SK-N-SH (cell line): Measurements from ENCODE around the gene WWOX. TPM values are rescaled to one million over a fixed set of nuclear protein-coding genes. Genes with fewer than 3 reads are reported as not detected.

ENCODE experiments used
- CTCF ChIA-PET: fragments of 300-600, 350-600 bp; formaldehyde crosslinking; extraction: SDS; loops from one replicate; lab custom pipeline; 2021; lab: Yijun Ruan, JAX
- POLR2A ChIA-PET: fragments of 350-600 bp; sonication (Branson Sonifier 250); formaldehyde crosslinking; extraction: SDS; loops from one replicate; lab custom pipeline; 2020; ENCODE audit warnings: antibody characterized with exemption, inconsistent platforms; lab: Yijun Ruan, JAX
- DNase-seq: peaks from one replicate; pipeline ENCODE4 v3.0.0; 2012
- H2AFZ ChIP-seq: fragments of 200-600 bp; sonication (generic); 2 replicates; pipeline ENCODE4 v1.8.1; 2016; ENCODE audit warnings: antibody characterized with exemption, mild to moderate bottlenecking, low read depth
- H3F3A ChIP-seq: fragments of 200-600 bp; sonication (generic); replicated peaks from 2 replicates; pipeline ENCODE3; 2016; ENCODE audit warnings: antibody characterized with exemption, mild to moderate bottlenecking; ENCODE audit not compliant: insufficient read depth
- H3K27ac ChIP-seq, 2 experiments: fragments of 200-500 bp in 1 of 2; fragments of 200-600 bp in 1 of 2; sonication (Bioruptor generic) in 1 of 2; sonication (generic), shearing (Covaris generic) in 1 of 2; 2 replicates each; pipeline versions ENCODE4 v1.5.1 to v1.6.1; 2014 to 2016; ENCODE audit warnings: low read depth in 2 of 2, inconsistent platforms in 1 of 2, low read length in 1 of 2, mild to moderate bottlenecking in 1 of 2, mixed read lengths in 1 of 2
- H3K27me3 ChIP-seq: fragments of 200-600 bp; sonication (generic), shearing (Covaris generic); 2 replicates; pipeline ENCODE4 v1.6.1; 2016; ENCODE audit warnings: mixed run types; ENCODE audit not compliant: insufficient read depth
- H3K36me3 ChIP-seq, 2 experiments: fragments of 200-500 bp in 1 of 2; fragments of 200-600 bp in 1 of 2; sonication (Bioruptor generic) in 1 of 2; sonication (generic) in 1 of 2; replicated peaks in 1 of 2; 2 replicates each; pipeline versions ENCODE3 to v1.5.1; 2014 to 2016; ENCODE audit warnings: low read length in 1 of 2, mild to moderate bottlenecking in 1 of 2; ENCODE audit not compliant: insufficient read depth in 2 of 2, control insufficient read depth in 1 of 2
- H3K4me1 ChIP-seq, 2 experiments: fragments of 200-500 bp in 1 of 2; fragments of 200-600 bp in 1 of 2; sonication (Bioruptor generic) in 1 of 2; sonication (generic), shearing (Covaris generic) in 1 of 2; 2 replicates each; pipeline versions ENCODE4 v1.5.1 to v1.6.1; 2014 to 2016; ENCODE audit warnings: low read depth in 1 of 2, low read length in 1 of 2, mixed run types in 1 of 2; ENCODE audit not compliant: insufficient read depth in 2 of 2, control insufficient read depth in 1 of 2
- H3K4me2 ChIP-seq: fragments of 200-600 bp; sonication (generic), shearing (Covaris generic); 2 replicates; pipeline ENCODE4 v1.6.1; 2017; ENCODE audit warnings: mixed run types
- H3K4me3 ChIP-seq, 2 experiments: fragments of 200-500 bp in 1 of 2; fragments of 200-600 bp in 1 of 2; sonication (Bioruptor generic) in 1 of 2; sonication (generic), shearing (Covaris generic) in 1 of 2; 2 replicates each; pipeline versions ENCODE4 v1.5.1 to v1.8.1; 2014 to 2016; ENCODE audit warnings: low read depth in 2 of 2, inconsistent platforms in 1 of 2, low read length in 1 of 2, mild to moderate bottlenecking in 1 of 2, mixed read lengths in 1 of 2, moderate library complexity in 1 of 2
- H3K79me2 ChIP-seq: fragments of 200-600 bp; sonication (generic); 2 replicates; pipeline ENCODE4 v1.8.1; 2017; ENCODE audit warnings: mild to moderate bottlenecking; ENCODE audit not compliant: insufficient read depth
- H3K9ac ChIP-seq: fragments of 200-600 bp; sonication (generic); 2 replicates; pipeline ENCODE4 v1.6.1; 2017; ENCODE audit warnings: mixed run types
- H3K9me2 ChIP-seq: fragments of 200-600 bp; sonication (generic); 2 replicates; pipeline ENCODE4 v1.6.1; 2017; ENCODE audit warnings: mixed run types
- H3K9me3 ChIP-seq: fragments of 200-600 bp; sonication (generic); 2 replicates; pipeline ENCODE4 v1.6.1; 2017; ENCODE audit warnings: mixed run types, mild to moderate bottlenecking, moderate library complexity
- H4K20me1 ChIP-seq: fragments of 200-600 bp; sonication (generic); 2 replicates; pipeline ENCODE4 v1.6.1; 2017; ENCODE audit warnings: mild to moderate bottlenecking, mixed run types; ENCODE audit not compliant: insufficient read depth
- FOXJ3 ChIP-seq: sonication (generic); formaldehyde crosslinking; IDR thresholded peaks from 2 replicates; pipeline ENCODE4 v1.5.1; 2020; ENCODE audit warnings: mild to moderate bottlenecking, missing genetic modification reagents
- MEF2A ChIP-seq: IDR thresholded peaks from 2 replicates; pipeline ENCODE4 v1.4.0; 2012; ENCODE audit warnings: low read depth, borderline replicate concordance
- MXI1 ChIP-seq: IDR thresholded peaks from 2 replicates; pipeline ENCODE4 v1.6.1; 2012; ENCODE audit warnings: mild to moderate bottlenecking, low read depth, low read length, improper control_type of control experiment
- NFIC ChIP-seq: IDR thresholded peaks from 2 replicates; pipeline ENCODE4 v1.4.0; 2012; ENCODE audit warnings: borderline replicate concordance
- NRF1 ChIP-seq: IDR thresholded peaks from 2 replicates; pipeline ENCODE4 v1.6.1; 2012; ENCODE audit warnings: low read depth, mild to moderate bottlenecking, low read length
- RAD21 ChIP-seq: IDR thresholded peaks from 2 replicates; pipeline ENCODE4 v1.6.1; 2012; ENCODE audit warnings: mild to moderate bottlenecking, low read length
- RFX5 ChIP-seq: IDR thresholded peaks from 2 replicates; pipeline ENCODE4 v1.6.1; 2012; ENCODE audit warnings: mild to moderate bottlenecking, improper control_type of control experiment, low read length
- SIN3A ChIP-seq: IDR thresholded peaks from 2 replicates; pipeline ENCODE4 v1.6.1; 2012; ENCODE audit warnings: low read depth, mild to moderate bottlenecking, low read length, moderate library complexity, borderline replicate concordance
- SMC3 ChIP-seq: IDR thresholded peaks from 2 replicates; pipeline ENCODE4 v1.6.1; 2012; ENCODE audit warnings: low read depth, low read length, improper control_type of control experiment
- TAF1 ChIP-seq: IDR thresholded peaks from 2 replicates; pipeline ENCODE4 v1.6.1; 2012; ENCODE audit warnings: low read depth, mild to moderate bottlenecking, low read length, moderate library complexity, borderline replicate concordance
- TCF12 ChIP-seq: IDR thresholded peaks from 2 replicates; pipeline ENCODE4 v1.4.0; 2012
- YY1 ChIP-seq: IDR thresholded peaks from 2 replicates; pipeline ENCODE4 v1.4.0; 2012; ENCODE audit warnings: low read depth, mild to moderate bottlenecking
- WGBS: methylation state at CpG from one replicate; pipeline ENCODE4 v1.1.6; 2017; ENCODE audit warnings: low lambda C conversion rate; 5-methylcytosine and 5-hydroxymethylcytosine counted together
- polyA plus RNA-seq, 3 experiments: library from polyadenylated mRNA; depleted of rRNA; stranded (reverse); fragments of >200 nt; gene quantifications; 2 replicates each; pipeline ENCODE4 v1.2.3, GENCODE V29; 2012
- TF ChIP-seq, protein P1 (sequence below): IDR thresholded peaks from 2 replicates; pipeline ENCODE4 v1.4.0; 2012; ENCODE audit warnings: low read depth, borderline replicate concordance
- TF ChIP-seq, protein P2 (sequence below): IDR thresholded peaks from 2 replicates; pipeline ENCODE4 v1.6.1; 2012; ENCODE audit warnings: mild to moderate bottlenecking, low read depth, low read length, moderate library complexity
- TF ChIP-seq, protein P3 (sequence below): fragments of 150-350 bp; IDR thresholded peaks from 2 replicates; pipeline ENCODE4 v1.6.1; 2016; ENCODE audit warnings: mild to moderate bottlenecking, low read depth, low read length

WWOX gene
- polyA plus RNA-seq, 1 of the 3 experiments (the other 2 are of a cell fraction), result 10.8 TPM

DNA sequence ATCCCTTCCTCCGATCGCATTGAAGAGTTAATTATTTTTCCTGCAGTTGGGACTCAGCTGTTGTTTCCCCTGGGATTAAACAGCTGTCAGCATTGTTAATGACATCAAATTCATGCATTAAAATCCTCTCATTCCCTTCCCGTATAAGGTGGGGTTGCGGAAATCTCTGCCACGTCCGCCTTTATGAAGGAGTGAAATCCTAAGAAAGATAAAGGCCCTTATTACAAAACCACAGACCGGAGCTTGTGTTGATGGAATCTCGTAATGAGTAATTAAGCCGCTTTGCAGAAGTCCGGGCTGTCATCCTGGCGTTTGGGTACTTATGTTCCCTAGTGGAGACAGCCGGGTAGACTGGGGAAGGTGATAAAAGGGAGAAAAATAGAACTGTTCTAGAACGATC, 873.5 kb downstream of the WWOX start:
- Histone ChIP-seq H3K36me3 (no peaks in the 10 kb centered on the region), H3K27me3 (no peaks in the 10 kb centered on the region), H3F3A (no peaks in the 10 kb centered on the region)
- no peak for TF ChIP-seq RFX5
- no peak for TF ChIP-seq MEF2A
- no peak for TF ChIP-seq NRF1
- TF ChIP-seq, protein P1, sequence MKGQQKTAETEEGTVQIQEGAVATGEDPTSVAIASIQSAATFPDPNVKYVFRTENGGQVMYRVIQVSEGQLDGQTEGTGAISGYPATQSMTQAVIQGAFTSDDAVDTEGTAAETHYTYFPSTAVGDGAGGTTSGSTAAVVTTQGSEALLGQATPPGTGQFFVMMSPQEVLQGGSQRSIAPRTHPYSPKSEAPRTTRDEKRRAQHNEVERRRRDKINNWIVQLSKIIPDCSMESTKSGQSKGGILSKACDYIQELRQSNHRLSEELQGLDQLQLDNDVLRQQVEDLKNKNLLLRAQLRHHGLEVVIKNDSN, result no peak
- no peak for TF ChIP-seq RAD21
- TF ChIP-seq, protein P2, sequence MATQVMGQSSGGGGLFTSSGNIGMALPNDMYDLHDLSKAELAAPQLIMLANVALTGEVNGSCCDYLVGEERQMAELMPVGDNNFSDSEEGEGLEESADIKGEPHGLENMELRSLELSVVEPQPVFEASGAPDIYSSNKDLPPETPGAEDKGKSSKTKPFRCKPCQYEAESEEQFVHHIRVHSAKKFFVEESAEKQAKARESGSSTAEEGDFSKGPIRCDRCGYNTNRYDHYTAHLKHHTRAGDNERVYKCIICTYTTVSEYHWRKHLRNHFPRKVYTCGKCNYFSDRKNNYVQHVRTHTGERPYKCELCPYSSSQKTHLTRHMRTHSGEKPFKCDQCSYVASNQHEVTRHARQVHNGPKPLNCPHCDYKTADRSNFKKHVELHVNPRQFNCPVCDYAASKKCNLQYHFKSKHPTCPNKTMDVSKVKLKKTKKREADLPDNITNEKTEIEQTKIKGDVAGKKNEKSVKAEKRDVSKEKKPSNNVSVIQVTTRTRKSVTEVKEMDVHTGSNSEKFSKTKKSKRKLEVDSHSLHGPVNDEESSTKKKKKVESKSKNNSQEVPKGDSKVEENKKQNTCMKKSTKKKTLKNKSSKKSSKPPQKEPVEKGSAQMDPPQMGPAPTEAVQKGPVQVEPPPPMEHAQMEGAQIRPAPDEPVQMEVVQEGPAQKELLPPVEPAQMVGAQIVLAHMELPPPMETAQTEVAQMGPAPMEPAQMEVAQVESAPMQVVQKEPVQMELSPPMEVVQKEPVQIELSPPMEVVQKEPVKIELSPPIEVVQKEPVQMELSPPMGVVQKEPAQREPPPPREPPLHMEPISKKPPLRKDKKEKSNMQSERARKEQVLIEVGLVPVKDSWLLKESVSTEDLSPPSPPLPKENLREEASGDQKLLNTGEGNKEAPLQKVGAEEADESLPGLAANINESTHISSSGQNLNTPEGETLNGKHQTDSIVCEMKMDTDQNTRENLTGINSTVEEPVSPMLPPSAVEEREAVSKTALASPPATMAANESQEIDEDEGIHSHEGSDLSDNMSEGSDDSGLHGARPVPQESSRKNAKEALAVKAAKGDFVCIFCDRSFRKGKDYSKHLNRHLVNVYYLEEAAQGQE, result no peak
- TF ChIP-seq, all 33 proteins: peak for 0
- Histone ChIP-seq H3K27ac (no peak overlapping the region), H3K9me3 (no peaks in the 10 kb centered on the region), H3K9ac (no peak overlapping the region), H4K20me1 (no peaks in the 10 kb centered on the region), H3K4me1 (no peaks in the 10 kb centered on the region), H3K4me2 (no peak overlapping the region), H3K79me2 (no peaks in the 10 kb centered on the region), H3K9me2 (no peaks in the 10 kb centered on the region), H2AFZ (no peak overlapping the region), H3K4me3 (no peak overlapping the region)
- DNase-seq, result no peak
- POLR2A ChIA-PET, result no interaction called here
- CTCF ChIA-PET, result no interaction called here
- 73% methylated on average over 13 of the region's 13 CpGs for WGBS

DNA sequence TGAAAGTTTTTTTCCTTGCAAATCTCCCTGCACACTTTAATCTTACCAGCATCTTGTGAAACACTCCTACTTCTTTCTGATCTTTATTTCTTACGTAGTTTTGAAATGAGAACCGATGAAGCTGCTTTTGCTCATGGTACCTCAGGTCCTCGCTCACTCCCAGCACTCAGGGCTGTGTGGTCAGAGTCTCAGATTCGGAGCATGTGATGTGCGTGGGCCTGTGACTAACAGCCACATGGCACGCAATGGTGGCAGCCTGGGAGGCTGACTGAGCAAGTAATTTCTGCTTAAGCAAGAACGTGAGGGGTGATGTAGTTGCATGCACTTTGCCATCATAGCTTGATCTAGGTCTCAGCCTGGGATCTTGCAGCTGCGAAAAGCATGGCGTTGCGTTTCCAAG, 876.8 kb downstream of the WWOX start:
- H3K9me2 ChIP-seq, result no peaks in the 10 kb centered on the region
- H3K4me2 ChIP-seq, result no peak overlapping the region
- no peak for DNase-seq
- CTCF ChIA-PET, result no interaction called here
- H3K4me1 ChIP-seq, result no peaks in the 10 kb centered on the region
- TF ChIP-seq TCF12, result no peak
- TF ChIP-seq SMC3, result no peak
- no peak for TF ChIP-seq YY1
- no peak for TF ChIP-seq NFIC
- no peak for TF ChIP-seq MXI1
- no peak for TF ChIP-seq SIN3A
- TF ChIP-seq, protein P3, sequence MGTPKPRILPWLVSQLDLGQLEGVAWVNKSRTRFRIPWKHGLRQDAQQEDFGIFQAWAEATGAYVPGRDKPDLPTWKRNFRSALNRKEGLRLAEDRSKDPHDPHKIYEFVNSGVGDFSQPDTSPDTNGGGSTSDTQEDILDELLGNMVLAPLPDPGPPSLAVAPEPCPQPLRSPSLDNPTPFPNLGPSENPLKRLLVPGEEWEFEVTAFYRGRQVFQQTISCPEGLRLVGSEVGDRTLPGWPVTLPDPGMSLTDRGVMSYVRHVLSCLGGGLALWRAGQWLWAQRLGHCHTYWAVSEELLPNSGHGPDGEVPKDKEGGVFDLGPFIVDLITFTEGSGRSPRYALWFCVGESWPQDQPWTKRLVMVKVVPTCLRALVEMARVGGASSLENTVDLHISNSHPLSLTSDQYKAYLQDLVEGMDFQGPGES, result no peak
- TF ChIP-seq FOXJ3 (CRISPR knock-in tag), result no peak
- TF ChIP-seq, protein P1, result no peak
- TF ChIP-seq TAF1, result no peak
- no peaks in the 10 kb centered on the region for H4K20me1 ChIP-seq
- no peak overlapping the region for H3K4me3 ChIP-seq
- no peaks in the 10 kb centered on the region for H3K9me3 ChIP-seq
- POLR2A ChIA-PET, result no interaction called here
- no peak overlapping the region for H3K9ac ChIP-seq
- H3K36me3 ChIP-seq, result no peaks in the 10 kb centered on the region
- H3F3A ChIP-seq, result no peaks in the 10 kb centered on the region
- H3K27me3 ChIP-seq, result no peaks in the 10 kb centered on the region
- no peak overlapping the region for H2AFZ ChIP-seq
- H3K27ac ChIP-seq, result no peak overlapping the region
- 74% methylated on average over 10 of the region's 10 CpGs for WGBS
- H3K79me2 ChIP-seq, result no peaks in the 10 kb centered on the region
